Keratinocyte (primary cell): ENCODE measurements around the gene CDHR4. TPM values are rescaled to one million over a fixed set of nuclear protein-coding genes. Genes with fewer than 3 reads are reported as not detected.
A peak's percentile ranks its signal among the peaks of the same experiment; 100 is the strongest.

Experiments
- DNase-seq: peaks from one replicate; pipeline ENCODE4 v3.0.0-alpha.2; 2011; ENCODE audit warnings: low read depth, missing footprints, low spot score
- FAIRE-seq: peaks from 2 replicates; lab custom pipeline; 2011; peaks lifted over from hg19 to GRCh38; lab: Jason Lieb, UNC
- H2AFZ ChIP-seq: 2 replicates; pipeline ENCODE4 v1.6.0; 2012; ENCODE audit warnings: low read length, control low read depth, inconsistent platforms; ENCODE audit not compliant: control insufficient read depth
- H3K27ac ChIP-seq: 2 replicates; pipeline ENCODE4 v1.5.1; 2011; ENCODE audit warnings: low read length; ENCODE audit not compliant: control insufficient read depth, insufficient read depth
- H3K27me3 ChIP-seq: 3 replicates; pipeline ENCODE4 v1.6.0; 2011; ENCODE audit warnings: low read length; ENCODE audit not compliant: control insufficient read depth, insufficient read depth; ENCODE audit errors: extremely low read depth
- H3K36me3 ChIP-seq, 2 experiments: 2 replicates in 1 of 2; 3 replicates in 1 of 2; pipeline ENCODE4 v1.5.1; 2011; ENCODE audit warnings: low read length in 2 of 2, mild to moderate bottlenecking in 1 of 2; ENCODE audit not compliant: control insufficient read depth in 2 of 2, insufficient read depth in 2 of 2; ENCODE audit errors: extremely low read depth in 1 of 2
- H3K4me1 ChIP-seq: 3 replicates; pipeline ENCODE4 v1.5.1; 2011; ENCODE audit warnings: low read length; ENCODE audit not compliant: control insufficient read depth, insufficient read depth; ENCODE audit errors: extremely low read depth
- H3K4me2 ChIP-seq: 3 replicates; pipeline ENCODE4 v1.6.0; 2011; ENCODE audit warnings: low read depth, low read length; ENCODE audit not compliant: control insufficient read depth, insufficient read depth; ENCODE audit errors: extremely low read depth
- H3K4me3 ChIP-seq, 3 experiments: fragments of 200-600 bp in 1 of 3; sonication (generic) in 1 of 3; 2 replicates in 2 of 3; 3 replicates in 1 of 3; pipeline ENCODE4 v1.5.1; 2011 to 2016; ENCODE audit warnings: low read length in 3 of 3, mild to moderate bottlenecking in 3 of 3, control low read depth in 2 of 3, inconsistent platforms in 1 of 3, low read depth in 1 of 3, mixed read lengths in 1 of 3, mixed run types in 1 of 3, moderate library complexity in 1 of 3; ENCODE audit not compliant: control insufficient read depth in 2 of 3, insufficient read depth in 2 of 3; ENCODE audit errors: extremely low read depth in 1 of 3
- H3K79me2 ChIP-seq: 2 replicates; pipeline ENCODE4 v1.6.0; 2012; ENCODE audit warnings: low read length; ENCODE audit not compliant: control insufficient read depth, insufficient read depth
- H3K9ac ChIP-seq: 3 replicates; pipeline ENCODE4 v1.6.0; 2011; ENCODE audit warnings: low read length; ENCODE audit not compliant: control insufficient read depth, insufficient read depth; ENCODE audit errors: extremely low read depth
- H3K9me1 ChIP-seq: 3 replicates; pipeline ENCODE4 v1.6.0; 2011; ENCODE audit warnings: low read length; ENCODE audit not compliant: control insufficient read depth, insufficient read depth; ENCODE audit errors: extremely low read depth
- H3K9me3 ChIP-seq: 2 replicates; pipeline ENCODE4 v1.5.1; 2012; ENCODE audit warnings: low read depth, low read length; ENCODE audit not compliant: control insufficient read depth
- H4K20me1 ChIP-seq: 3 replicates; pipeline ENCODE4 v1.6.0; 2011; ENCODE audit warnings: low read length; ENCODE audit not compliant: control insufficient read depth, insufficient read depth; ENCODE audit errors: extremely low read depth
- CTCF ChIP-seq, 3 experiments: IDR thresholded peaks in 1 of 3; conservative IDR thresholded peaks in 1 of 3; optimal IDR thresholded peaks in 1 of 3; 2 replicates in 2 of 3; 3 replicates in 1 of 3; pipeline versions ENCODE3 to v1.5.1; 2011; ENCODE audit warnings: low read length in 3 of 3, mild to moderate bottlenecking in 3 of 3, moderate library complexity in 2 of 3, control low read depth in 1 of 3, inconsistent platforms in 1 of 3; ENCODE audit not compliant: insufficient read depth in 2 of 3; ENCODE audit errors: extremely low read depth in 1 of 3
- EZH2 ChIP-seq: IDR thresholded peaks from one replicate; pipeline ENCODE4 v1.6.1; 2012; ENCODE audit warnings: inconsistent platforms, mild to moderate bottlenecking, low read length, moderate library complexity
- dilution Hi-C: fragments of 300-500 bp; cut with MboI; formaldehyde crosslinking; loops from one replicate; pipeline ENCODE4 v1.7.0; 2020; ENCODE audit warnings: low sequenced_read_pairs; ENCODE audit not compliant: extremely low pct_ligation_motif_present
- polyA plus RNA-seq, 5 experiments: library from polyadenylated mRNA; depleted of rRNA in 3 of 5; stranded (reverse) in 3 of 5; stranded (forward) in 1 of 5; unstranded in 1 of 5; fragments of >200 nt; gene quantifications; 1 replicate in 1 of 5; 2 replicates in 3 of 5; 3 replicates in 1 of 5; pipeline versions ENCODE4 v1.2.1 to v1.2.3, GENCODE V29; 2011 to 2012; ENCODE audit warnings: missing spikeins in 2 of 5, low read depth in 1 of 5, low replicate concordance in 1 of 5

Gene CDHR4
- polyA plus RNA-seq, 1 donor (not counting 4 experiments of a cell fraction or from before 2014, with no cell fraction given), result not detected

GRCh38 chr3:49813497-49814174 lies 14.0 kb upstream of the CDHR4 start, which contains the start of gene UBA7:
TSS of gene UBA7 (minus strand) at chr3:49813953. CDS start at chr3:49813787, 166 bp downstream.
- Histone ChIP-seq H3K27ac (peak within 1 kb of the TSS; percentile 18), H3K4me3 (peak within 1 kb of the TSS; percentile 5 to 54 (median 42)), H2AFZ (peak within 1 kb of the TSS; percentile 77), H3K9me1 (no peaks in the 10 kb centered on the region), H3K9me3 (no peaks in the 10 kb centered on the region), H3K4me1 (peaks cover 9% of the 10 kb centered on the region), H3K27me3 (no peaks in the 10 kb centered on the region), H3K4me2 (peak within 1 kb of the TSS; percentile 85), H3K9ac (peak within 1 kb of the TSS; percentile 39), H4K20me1 (no peaks in the 10 kb centered on the region), H3K36me3 (no peaks in the 10 kb centered on the region), H3K79me2 (no peaks in the 10 kb centered on the region)
- FAIRE-seq (peak; percentile 32), DNase-seq (no peak)
- dilution Hi-C loops, result no loop called here
- TF ChIP-seq EZH2 (no peak), CTCF (optimal IDR thresholded peaks at IDR 0.05 in 1 of 3, IDR thresholded peaks at IDR 0.05 in 1 of 3, conservative IDR thresholded peaks at IDR 0.05 in 1 of 3; ENCODE audit: extremely low read depth in 1 of 3, insufficient read depth in 2 of 3, low read length in 3 of 3) (no peak)

- peak overlapping the region; percentile 77 for H2AFZ ChIP-seq
- H3K9me1 ChIP-seq, result no peaks in the 10 kb centered on the region
- TF ChIP-seq CTCF (optimal IDR thresholded peaks at IDR 0.05 in 1 of 3, IDR thresholded peaks at IDR 0.05 in 1 of 3, conservative IDR thresholded peaks at IDR 0.05 in 1 of 3; ENCODE audit: extremely low read depth in 1 of 3, insufficient read depth in 2 of 3, low read length in 3 of 3) (no peak), EZH2 (no peak)
- no peak overlapping the region for H3K4me3 ChIP-seq
- H3K27ac ChIP-seq, result no peak overlapping the region
- H3K27me3 ChIP-seq, result no peaks in the 10 kb centered on the region
- peak overlapping the region; percentile 85 for H3K4me2 ChIP-seq
- H3K9ac ChIP-seq, result no peak overlapping the region
- no peaks in the 10 kb centered on the region for H3K79me2 ChIP-seq
- no peak for FAIRE-seq
- no peaks in the 10 kb centered on the region for H3K9me3 ChIP-seq
- dilution Hi-C loops, result no loop called here
- peaks cover 12% of the 10 kb centered on the region for H3K4me1 ChIP-seq
- peaks cover 0 to 3% of the 10 kb centered on the region in 2 experiments for H3K36me3 ChIP-seq
- H4K20me1 ChIP-seq, result no peaks in the 10 kb centered on the region
- DNase-seq, result no peak
Measured at GRCh38 chr3:49812916-49813496, 13.3 kb upstream of the CDHR4 start.
